HEK293 (cell line): ENCODE data around the gene PREB.

Experiments
- GFI1B ChIP-seq: fragments of 450-650 bp; formaldehyde crosslinking; IDR thresholded peaks from 2 replicates; pipeline ENCODE4 v1.5.1; 2016; ENCODE audit warnings: missing biosample characterization, missing genetic modification characterization
- GLI2 ChIP-seq: fragments of 450-650 bp; formaldehyde crosslinking; IDR thresholded peaks from 2 replicates; pipeline ENCODE4; 2017; ENCODE audit warnings: missing biosample characterization, missing genetic modification characterization, low read depth, borderline replicate concordance
- KLF16 ChIP-seq: fragments of 450-650 bp; formaldehyde crosslinking; IDR thresholded peaks from 2 replicates; pipeline ENCODE4 v1.5.1; 2017; ENCODE audit warnings: missing biosample characterization, missing genetic modification characterization
- KLF8 ChIP-seq: fragments of 450-650 bp; formaldehyde crosslinking; IDR thresholded peaks from 2 replicates; pipeline ENCODE4 v1.5.1; 2016; ENCODE audit warnings: missing biosample characterization, missing genetic modification characterization
- SCRT2 ChIP-seq: fragments of 450-650 bp; formaldehyde crosslinking; IDR thresholded peaks from 2 replicates; pipeline ENCODE4 v1.5.1; 2016; ENCODE audit warnings: missing biosample characterization, missing genetic modification characterization
- SP7 ChIP-seq: fragments of 450-650 bp; formaldehyde crosslinking; IDR thresholded peaks from 2 replicates; pipeline ENCODE4 v1.5.1; 2016; ENCODE audit warnings: missing biosample characterization, missing genetic modification characterization
- ZFP41 ChIP-seq: fragments of 450-650 bp; formaldehyde crosslinking; IDR thresholded peaks from 2 replicates; pipeline ENCODE4 v1.5.1; 2016; ENCODE audit warnings: missing biosample characterization, missing genetic modification characterization, borderline replicate concordance
- ZIC2 ChIP-seq: fragments of 450-650 bp; formaldehyde crosslinking; IDR thresholded peaks from 2 replicates; pipeline ENCODE4 v1.5.1; 2016; ENCODE audit warnings: missing biosample characterization, missing genetic modification characterization
- ZNF10 ChIP-seq: fragments of 450-650 bp; formaldehyde crosslinking; IDR thresholded peaks from 2 replicates; pipeline ENCODE4 v1.5.1; 2017; ENCODE audit warnings: missing biosample characterization, missing genetic modification characterization
- ZNF155 ChIP-seq: fragments of 450-650 bp; formaldehyde crosslinking; IDR thresholded peaks from 2 replicates; pipeline ENCODE4 v1.5.1; 2016; ENCODE audit warnings: missing biosample characterization, missing genetic modification characterization
- ZNF16 ChIP-seq: fragments of 450-650 bp; formaldehyde crosslinking; IDR thresholded peaks from 2 replicates; pipeline ENCODE4 v1.5.1; 2016; ENCODE audit warnings: low read depth, missing biosample characterization, missing genetic modification characterization
- ZNF211 ChIP-seq: fragments of 450-650 bp; formaldehyde crosslinking; IDR thresholded peaks from 2 replicates; pipeline ENCODE4 v1.5.1; 2016; ENCODE audit warnings: low read depth, missing biosample characterization, missing genetic modification characterization
- ZNF214 ChIP-seq: fragments of 450-650 bp; formaldehyde crosslinking; IDR thresholded peaks from 2 replicates; pipeline ENCODE4 v1.5.1; 2017; ENCODE audit warnings: missing biosample characterization, mild to moderate bottlenecking, missing genetic modification characterization, borderline replicate concordance
- ZNF266 ChIP-seq: fragments of 450-650 bp; formaldehyde crosslinking; IDR thresholded peaks from 2 replicates; pipeline ENCODE4 v1.5.1; 2016; ENCODE audit warnings: missing biosample characterization, missing genetic modification characterization, low read depth
- ZNF311 ChIP-seq: fragments of 450-650 bp; formaldehyde crosslinking; IDR thresholded peaks from 2 replicates; pipeline ENCODE4 v1.5.1; 2017; ENCODE audit warnings: missing biosample characterization, missing genetic modification characterization, borderline replicate concordance
- ZNF510 ChIP-seq: fragments of 450-650 bp; formaldehyde crosslinking; IDR thresholded peaks from 2 replicates; pipeline ENCODE4 v1.5.1; 2018; ENCODE audit warnings: mild to moderate bottlenecking, missing genetic modification characterization, missing biosample characterization; ENCODE audit not compliant: insufficient replicate concordance
- ZNF514 ChIP-seq: fragments of 450-650 bp; formaldehyde crosslinking; IDR thresholded peaks from 2 replicates; pipeline ENCODE4 v1.5.1; 2016; ENCODE audit warnings: missing biosample characterization, missing genetic modification characterization
- ZNF544 ChIP-seq: fragments of 450-650 bp; formaldehyde crosslinking; IDR thresholded peaks from 2 replicates; pipeline ENCODE4 v1.5.0; 2017; ENCODE audit warnings: missing biosample characterization, missing genetic modification characterization
- ZNF600 ChIP-seq: fragments of 450-650 bp; formaldehyde crosslinking; IDR thresholded peaks from 2 replicates; pipeline ENCODE4 v1.5.1; 2016; ENCODE audit warnings: missing biosample characterization, missing genetic modification characterization
- ZNF626 ChIP-seq: fragments of 450-650 bp; sonication (Bioruptor Pico); formaldehyde crosslinking; IDR thresholded peaks from 2 replicates; pipeline ENCODE4 v1.5.1; 2018; ENCODE audit warnings: missing biosample characterization, missing genetic modification characterization, inconsistent platforms
- ZNF654 ChIP-seq: fragments of 450-650 bp; formaldehyde crosslinking; IDR thresholded peaks from 2 replicates; pipeline ENCODE4 v1.5.1; 2016; ENCODE audit warnings: low read depth, missing biosample characterization, missing genetic modification characterization
- ZNF670 ChIP-seq: fragments of 450-650 bp; formaldehyde crosslinking; IDR thresholded peaks from 2 replicates; pipeline ENCODE4 v1.5.1; 2016; ENCODE audit warnings: missing biosample characterization, missing genetic modification characterization, low read depth
- ZSCAN16 ChIP-seq: fragments of 450-650 bp; formaldehyde crosslinking; IDR thresholded peaks from 2 replicates; pipeline ENCODE4 v1.5.1; 2016; ENCODE audit warnings: missing biosample characterization, missing genetic modification characterization
- TF ChIP-seq, protein P1 (sequence below): fragments of 450-650 bp; formaldehyde crosslinking; IDR thresholded peaks from 2 replicates; pipeline ENCODE4 v1.5.1; 2016; ENCODE audit warnings: missing biosample characterization, missing genetic modification characterization
- TF ChIP-seq, protein P2 (sequence below): fragments of 450-650 bp; formaldehyde crosslinking; IDR thresholded peaks from 2 replicates; pipeline ENCODE4 v1.5.1; 2016; ENCODE audit warnings: missing biosample characterization, missing genetic modification characterization
- TF ChIP-seq, protein P3 (sequence below): fragments of 450-650 bp; formaldehyde crosslinking; IDR thresholded peaks from 2 replicates; pipeline ENCODE4 v1.5.1; 2017; ENCODE audit warnings: missing biosample characterization, mild to moderate bottlenecking, missing genetic modification characterization, moderate library complexity
- TF ChIP-seq, protein P4 (sequence below): fragments of 450-650 bp; formaldehyde crosslinking; IDR thresholded peaks from 2 replicates; pipeline ENCODE4 v1.5.1; 2016; ENCODE audit warnings: missing biosample characterization, missing genetic modification characterization
- TF ChIP-seq, protein P5 (sequence below): fragments of 450-650 bp; formaldehyde crosslinking; IDR thresholded peaks from 2 replicates; pipeline ENCODE4 v1.5.1; 2017; ENCODE audit warnings: missing biosample characterization, missing genetic modification characterization
- TF ChIP-seq, protein P6 (sequence below): fragments of 450-650 bp; formaldehyde crosslinking; IDR thresholded peaks from 2 replicates; pipeline ENCODE4 v1.5.1; 2016; ENCODE audit warnings: missing biosample characterization, missing genetic modification characterization

PREB gene

DNA sequence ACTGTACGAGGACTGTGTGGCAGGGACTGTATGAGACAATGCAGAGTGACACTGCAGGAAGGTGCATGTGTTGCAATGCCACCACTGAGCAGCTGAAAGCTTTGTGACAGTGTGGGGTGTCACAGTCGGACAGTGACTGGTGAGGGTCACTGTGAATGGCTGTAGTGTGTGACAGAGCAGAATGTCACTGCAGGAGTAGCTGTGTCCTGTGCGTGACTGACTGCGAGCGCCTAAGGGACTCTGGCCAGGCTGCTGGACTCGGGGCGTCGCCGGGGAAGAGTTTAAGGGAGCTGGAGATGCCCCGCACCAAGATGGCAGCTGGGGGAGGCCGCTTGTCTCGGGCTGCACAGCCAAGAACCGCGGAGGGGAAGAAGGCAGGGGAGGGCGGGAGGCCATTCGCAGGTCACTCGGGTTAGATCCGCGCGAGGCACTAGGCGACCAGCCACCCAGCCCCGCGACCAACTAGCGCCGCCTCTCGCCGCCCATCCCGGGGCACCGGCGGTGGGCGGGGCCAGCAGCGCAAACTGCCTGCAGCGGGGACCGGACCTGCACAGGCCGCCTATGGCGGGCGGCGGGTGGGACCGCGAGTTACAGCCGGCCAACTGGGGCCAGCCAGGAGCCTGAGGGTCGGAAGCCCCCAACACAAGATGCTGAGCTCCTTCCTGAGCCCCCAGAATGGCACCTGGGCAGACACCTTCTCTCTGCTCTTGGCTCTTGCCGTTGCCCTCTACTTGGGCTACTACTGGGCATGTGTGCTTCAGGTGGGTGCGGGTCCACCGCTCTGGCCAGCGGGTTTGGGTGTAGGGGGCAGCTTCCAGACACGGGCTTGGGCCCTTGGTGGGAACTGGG is 10.9 kb downstream of the PREB start, which contains the start of gene ABHD1 (continued):
- TF ChIP-seq, protein P1, sequence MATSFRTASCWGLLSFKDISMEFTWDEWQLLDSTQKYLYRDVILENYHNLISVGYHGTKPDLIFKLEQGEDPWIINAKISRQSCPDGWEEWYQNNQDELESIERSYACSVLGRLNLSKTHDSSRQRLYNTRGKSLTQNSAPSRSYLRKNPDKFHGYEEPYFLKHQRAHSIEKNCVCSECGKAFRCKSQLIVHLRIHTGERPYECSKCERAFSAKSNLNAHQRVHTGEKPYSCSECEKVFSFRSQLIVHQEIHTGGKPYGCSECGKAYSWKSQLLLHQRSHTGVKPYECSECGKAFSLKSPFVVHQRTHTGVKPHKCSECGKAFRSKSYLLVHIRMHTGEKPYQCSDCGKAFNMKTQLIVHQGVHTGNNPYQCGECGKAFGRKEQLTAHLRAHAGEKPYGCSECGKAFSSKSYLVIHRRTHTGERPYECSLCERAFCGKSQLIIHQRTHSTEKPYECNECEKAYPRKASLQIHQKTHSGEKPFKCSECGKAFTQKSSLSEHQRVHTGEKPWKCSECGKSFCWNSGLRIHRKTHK (tag by site-specific recombination) = no peak
- no peak for TF ChIP-seq ZNF10 (tag by site-specific recombination)
- no peak for TF ChIP-seq ZNF514 (tag by site-specific recombination)
- TF ChIP-seq SCRT2 (tag by site-specific recombination) = peak; percentile 73
- no peak for TF ChIP-seq ZNF16 (tag by site-specific recombination)
- TF ChIP-seq, protein P2, sequence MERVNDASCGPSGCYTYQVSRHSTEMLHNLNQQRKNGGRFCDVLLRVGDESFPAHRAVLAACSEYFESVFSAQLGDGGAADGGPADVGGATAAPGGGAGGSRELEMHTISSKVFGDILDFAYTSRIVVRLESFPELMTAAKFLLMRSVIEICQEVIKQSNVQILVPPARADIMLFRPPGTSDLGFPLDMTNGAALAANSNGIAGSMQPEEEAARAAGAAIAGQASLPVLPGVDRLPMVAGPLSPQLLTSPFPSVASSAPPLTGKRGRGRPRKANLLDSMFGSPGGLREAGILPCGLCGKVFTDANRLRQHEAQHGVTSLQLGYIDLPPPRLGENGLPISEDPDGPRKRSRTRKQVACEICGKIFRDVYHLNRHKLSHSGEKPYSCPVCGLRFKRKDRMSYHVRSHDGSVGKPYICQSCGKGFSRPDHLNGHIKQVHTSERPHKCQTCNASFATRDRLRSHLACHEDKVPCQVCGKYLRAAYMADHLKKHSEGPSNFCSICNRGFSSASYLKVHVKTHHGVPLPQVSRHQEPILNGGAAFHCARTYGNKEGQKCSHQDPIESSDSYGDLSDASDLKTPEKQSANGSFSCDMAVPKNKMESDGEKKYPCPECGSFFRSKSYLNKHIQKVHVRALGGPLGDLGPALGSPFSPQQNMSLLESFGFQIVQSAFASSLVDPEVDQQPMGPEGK (tag by site-specific recombination) = peak; percentile 48; the same call in 1 of the 2 replicates
- no peak for TF ChIP-seq ZNF211 (tag by site-specific recombination)
- TF ChIP-seq SP7 (tag by site-specific recombination) = 0 out of 2 replicates have a peak, but pooled peaks have one; percentile 8
- no peak for TF ChIP-seq ZNF654 (tag by site-specific recombination)
- TF ChIP-seq, protein P3, sequence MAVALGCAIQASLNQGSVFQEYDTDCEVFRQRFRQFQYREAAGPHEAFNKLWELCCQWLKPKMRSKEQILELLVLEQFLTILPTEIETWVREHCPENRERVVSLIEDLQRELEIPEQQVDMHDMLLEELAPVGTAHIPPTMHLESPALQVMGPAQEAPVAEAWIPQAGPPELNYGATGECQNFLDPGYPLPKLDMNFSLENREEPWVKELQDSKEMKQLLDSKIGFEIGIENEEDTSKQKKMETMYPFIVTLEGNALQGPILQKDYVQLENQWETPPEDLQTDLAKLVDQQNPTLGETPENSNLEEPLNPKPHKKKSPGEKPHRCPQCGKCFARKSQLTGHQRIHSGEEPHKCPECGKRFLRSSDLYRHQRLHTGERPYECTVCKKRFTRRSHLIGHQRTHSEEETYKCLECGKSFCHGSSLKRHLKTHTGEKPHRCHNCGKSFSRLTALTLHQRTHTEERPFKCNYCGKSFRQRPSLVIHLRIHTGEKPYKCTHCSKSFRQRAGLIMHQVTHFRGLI (tag by site-specific recombination) = peak; percentile 55; the same call in 1 of the 2 replicates
- TF ChIP-seq ZNF266 (tag by site-specific recombination) = no peak
- TF ChIP-seq, protein P4, sequence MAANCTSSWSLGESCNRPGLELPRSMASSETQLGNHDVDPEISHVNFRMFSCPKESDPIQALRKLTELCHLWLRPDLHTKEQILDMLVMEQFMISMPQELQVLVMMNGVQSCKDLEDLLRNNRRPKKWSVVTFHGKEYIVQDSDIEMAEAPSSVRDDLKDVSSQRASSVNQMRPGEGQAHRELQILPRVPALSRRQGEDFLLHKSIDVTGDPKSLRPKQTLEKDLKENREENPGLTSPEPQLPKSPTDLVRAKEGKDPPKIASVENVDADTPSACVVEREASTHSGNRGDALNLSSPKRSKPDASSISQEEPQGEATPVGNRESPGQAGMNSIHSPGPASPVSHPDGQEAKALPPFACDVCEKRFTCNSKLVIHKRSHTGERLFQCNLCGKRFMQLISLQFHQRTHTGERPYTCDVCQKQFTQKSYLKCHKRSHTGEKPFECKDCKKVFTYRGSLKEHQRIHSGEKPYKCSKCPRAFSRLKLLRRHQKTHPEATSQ = no peak
- no peak for TF ChIP-seq ZNF626 (tag by site-specific recombination)
- no peak for TF ChIP-seq ZNF510 (tag by site-specific recombination)
- TF ChIP-seq ZFP41 = no peak
- TF ChIP-seq, protein P5, sequence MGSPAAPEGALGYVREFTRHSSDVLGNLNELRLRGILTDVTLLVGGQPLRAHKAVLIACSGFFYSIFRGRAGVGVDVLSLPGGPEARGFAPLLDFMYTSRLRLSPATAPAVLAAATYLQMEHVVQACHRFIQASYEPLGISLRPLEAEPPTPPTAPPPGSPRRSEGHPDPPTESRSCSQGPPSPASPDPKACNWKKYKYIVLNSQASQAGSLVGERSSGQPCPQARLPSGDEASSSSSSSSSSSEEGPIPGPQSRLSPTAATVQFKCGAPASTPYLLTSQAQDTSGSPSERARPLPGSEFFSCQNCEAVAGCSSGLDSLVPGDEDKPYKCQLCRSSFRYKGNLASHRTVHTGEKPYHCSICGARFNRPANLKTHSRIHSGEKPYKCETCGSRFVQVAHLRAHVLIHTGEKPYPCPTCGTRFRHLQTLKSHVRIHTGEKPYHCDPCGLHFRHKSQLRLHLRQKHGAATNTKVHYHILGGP (tag by site-specific recombination) = no peak
- TF ChIP-seq, protein P6, sequence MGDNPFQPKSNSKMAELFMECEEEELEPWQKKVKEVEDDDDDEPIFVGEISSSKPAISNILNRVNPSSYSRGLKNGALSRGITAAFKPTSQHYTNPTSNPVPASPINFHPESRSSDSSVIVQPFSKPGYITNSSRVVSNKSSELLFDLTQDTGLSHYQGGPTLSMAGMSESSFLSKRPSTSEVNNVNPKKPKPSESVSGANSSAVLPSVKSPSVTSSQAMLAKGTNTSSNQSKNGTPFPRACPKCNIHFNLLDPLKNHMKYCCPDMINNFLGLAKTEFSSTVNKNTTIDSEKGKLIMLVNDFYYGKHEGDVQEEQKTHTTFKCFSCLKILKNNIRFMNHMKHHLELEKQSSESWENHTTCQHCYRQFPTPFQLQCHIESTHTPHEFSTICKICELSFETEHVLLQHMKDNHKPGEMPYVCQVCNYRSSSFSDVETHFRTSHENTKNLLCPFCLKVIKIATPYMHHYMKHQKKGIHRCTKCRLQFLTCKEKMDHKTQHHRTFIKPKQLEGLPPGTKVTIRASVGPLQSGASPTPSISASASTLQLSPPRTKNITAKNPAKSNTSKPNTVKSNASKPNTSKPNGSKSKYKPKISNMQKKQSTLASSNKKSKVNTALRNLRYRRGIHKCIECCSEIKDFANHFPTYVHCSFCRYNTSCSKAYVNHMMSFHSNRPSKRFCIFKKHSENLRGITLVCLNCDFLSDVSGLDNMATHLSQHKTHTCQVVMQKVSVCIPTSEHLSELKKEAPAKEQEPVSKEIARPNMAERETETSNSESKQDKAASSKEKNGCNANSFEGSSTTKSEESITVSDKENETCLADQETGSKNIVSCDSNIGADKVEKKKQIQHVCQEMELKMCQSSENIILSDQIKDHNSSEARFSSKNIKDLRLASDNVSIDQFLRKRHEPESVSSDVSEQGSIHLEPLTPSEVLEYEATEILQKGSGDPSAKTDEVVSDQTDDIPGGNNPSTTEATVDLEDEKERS (tag by site-specific recombination) = no peak
- no peak for TF ChIP-seq KLF16 (tag by site-specific recombination)
- TF ChIP-seq ZNF670 (tag by site-specific recombination) = no peak
- TF ChIP-seq ZIC2 (tag by site-specific recombination) = peak; percentile 79
- TF ChIP-seq GFI1B = no peak
- TF ChIP-seq ZNF311 = no peak
- TF ChIP-seq ZNF155 = no peak
- no peak for TF ChIP-seq GLI2 (tag by site-specific recombination)
- no peak for TF ChIP-seq ZNF544 (tag by site-specific recombination)
- no peak for TF ChIP-seq ZNF214 (tag by site-specific recombination)
- TF ChIP-seq ZSCAN16 (tag by site-specific recombination) = no peak
- TF ChIP-seq ZNF600 (tag by site-specific recombination) = no peak
- TF ChIP-seq KLF8 = peak; percentile 50; the same call in 1 of the 2 replicates
